ENCODE measurements around the gene UBAP2L. TPM values are rescaled to one million over a fixed set of nuclear protein-coding genes. Genes with fewer than 3 reads are reported as not detected.
A peak's percentile ranks its signal among the peaks of the same experiment; 100 is the strongest.

The UBAP2L gene
- total and polyA plus RNA-seq, 10 of the 15 experiments (the other 5 are each of a cell fraction or from before 2014, with no cell fraction given) = 49.9 to 198 (median 152) TPM

- TF ChIP-seq MLLT1 (IDR thresholded peaks at IDR 0.05) (no peak), JUNB (IDR thresholded peaks at IDR 0.05) (0 out of 2 replicates have a peak, but pooled peaks have one; percentile 8), RAD51 (IDR thresholded peaks at IDR 0.05) (no peak), IKZF1 (conservative IDR thresholded peaks at IDR 0.05) (peak; percentile 28), NFYB (IDR thresholded peaks at IDR 0.05; ENCODE audit: insufficient read depth, low read depth, low read length) (no peak), PML (IDR thresholded peaks at IDR 0.05; ENCODE audit: low read length) (0 out of 2 replicates have a peak, but pooled peaks have one; percentile 25), PBX3 (IDR thresholded peaks at IDR 0.05; ENCODE audit: insufficient replicate concordance, low read depth, low read length) (no peak), CBX5 (IDR thresholded peaks at IDR 0.05; ENCODE audit: low read depth) (no peak), YY1 (IDR thresholded peaks at IDR 0.05; ENCODE audit: low read depth, low read length) (no peak)
Observed at GRCh38 chr1:154270833-154271232, 50.1 kb downstream of the UBAP2L start (continued).
